ENCODE results near the gene SLC49A3. TPM values are rescaled to one million over a fixed set of nuclear protein-coding genes. Genes with fewer than 3 reads are reported as not detected.

SLC49A3 gene
- total RNA-seq, 2 experiments from 2014 or later: 0.22 to 0.91 TPM

- Mint-ChIP-seq H3K4me1 (ENCODE audit: low read depth) (no peaks in the 10 kb centered on the region), H3K36me3 (ENCODE audit: low read depth) (no peaks in the 10 kb centered on the region), H3K27me3 (peaks cover 18% of the 10 kb centered on the region), H3K27ac (no peak overlapping the region), H3K4me3 (no peak overlapping the region), H3K9me3 (no peaks in the 10 kb centered on the region)
- intact Hi-C loops (cut with DNase I, micrococcal nuclease): no loop called here
- peaks cover 9% of the 10 kb centered on the region for H3K4me1 ChIP-seq (ENCODE audit: insufficient read depth, low read length)
- ATAC-seq (ENCODE audit: poor library complexity) (no peak), DNase-seq (no peak)
- no peak overlapping the region for H3K27ac ChIP-seq (ENCODE audit: low read depth in 1 of 2, low read length in 2 of 2)
- POLR2A ChIA-PET: no interaction called here
- CTCF ChIA-PET: no interaction called here
- TF ChIP-seq CTCF (IDR thresholded peaks at IDR 0.05): no peak
- H3K9me3 ChIP-seq (ENCODE audit: control insufficient read depth in 1 of 2, insufficient read depth in 1 of 2, low read length in 2 of 2): peaks cover 0 to 2% of the 10 kb centered on the region in 2 experiments
- H3K36me3 ChIP-seq (ENCODE audit: insufficient read depth, low read length): no peaks in the 10 kb centered on the region
- H3K4me3 ChIP-seq (ENCODE audit: low read length): no peak overlapping the region
- peaks cover 5 to 15% of the 10 kb centered on the region in 2 experiments for H3K27me3 ChIP-seq (ENCODE audit: control insufficient read depth in 1 of 2, insufficient read depth in 2 of 2, low read length in 2 of 2)
Observed at GRCh38 chr4:692771-693554, 4.0 kb upstream of the SLC49A3 start.

- Histone ChIP-seq H3K36me3 (ENCODE audit: insufficient read depth, low read length) (no peaks in the 10 kb centered on the region), H3K27me3 (ENCODE audit: control insufficient read depth in 1 of 2, insufficient read depth in 2 of 2, low read length in 2 of 2) (peaks cover 6 to 19% of the 10 kb centered on the region in 2 experiments), H3K9me3 (ENCODE audit: control insufficient read depth in 1 of 2, insufficient read depth in 1 of 2, low read length in 2 of 2) (peaks cover 0 to 11% of the 10 kb centered on the region in 2 experiments), H3K4me1 (ENCODE audit: insufficient read depth, low read length) (peaks cover 12% of the 10 kb centered on the region), H3K27ac (ENCODE audit: low read depth in 1 of 2, low read length in 2 of 2) (no peak overlapping the region), H3K4me3 (ENCODE audit: low read length) (peak overlapping the region; percentile 16)
- H3K9me3 Mint-ChIP-seq: no peaks in the 10 kb centered on the region
- no peak for TF ChIP-seq CTCF (IDR thresholded peaks at IDR 0.05)
- H3K27ac Mint-ChIP-seq: no peak overlapping the region
- no peaks in the 10 kb centered on the region for H3K36me3 Mint-ChIP-seq (ENCODE audit: low read depth)
- no peaks in the 10 kb centered on the region for H3K4me1 Mint-ChIP-seq (ENCODE audit: low read depth)
- ATAC-seq (ENCODE audit: poor library complexity) (no peak), DNase-seq (no peak)
- ChIA-PET CTCF (no interaction called here), POLR2A (no interaction called here)
- H3K4me3 Mint-ChIP-seq: no peak overlapping the region
- intact Hi-C loops (cut with DNase I, micrococcal nuclease): no loop called here
- H3K27me3 Mint-ChIP-seq: peaks cover 34% of the 10 kb centered on the region
Observed at GRCh38 chr4:689723-690122, 772 bp upstream of the SLC49A3 start.

GRCh38 chr4:687971-688853 is 739 bp downstream of the SLC49A3 start:
- no peaks in the 10 kb centered on the region for H3K4me1 Mint-ChIP-seq (ENCODE audit: low read depth)
- intact Hi-C loops (cut with DNase I, micrococcal nuclease): no loop called here
- H3K27me3 ChIP-seq (ENCODE audit: control insufficient read depth in 1 of 2, insufficient read depth in 2 of 2, low read length in 2 of 2): peaks cover 6 to 17% of the 10 kb centered on the region in 2 experiments
- no peaks in the 10 kb centered on the region for H3K36me3 ChIP-seq (ENCODE audit: insufficient read depth, low read length)
- no peak for TF ChIP-seq CTCF (IDR thresholded peaks at IDR 0.05)
- no peak overlapping the region for H3K4me3 Mint-ChIP-seq
- no peak overlapping the region for H3K27ac Mint-ChIP-seq
- peak in 1 of 14 experiments; percentile 20 for DNase-seq
- peaks cover 0 to 11% of the 10 kb centered on the region in 2 experiments for H3K9me3 ChIP-seq (ENCODE audit: control insufficient read depth in 1 of 2, insufficient read depth in 1 of 2, low read length in 2 of 2)
- POLR2A ChIA-PET: no interaction called here
- CTCF ChIA-PET: no interaction called here
- peaks cover 21% of the 10 kb centered on the region for H3K4me1 ChIP-seq (ENCODE audit: insufficient read depth, low read length)
- ATAC-seq (ENCODE audit: poor library complexity): no peak
- H3K9me3 Mint-ChIP-seq: no peaks in the 10 kb centered on the region
- H3K27ac ChIP-seq (ENCODE audit: low read depth in 1 of 2, low read length in 2 of 2): no peak overlapping the region
- no peaks in the 10 kb centered on the region for H3K36me3 Mint-ChIP-seq (ENCODE audit: low read depth)
- H3K27me3 Mint-ChIP-seq: peaks cover 29% of the 10 kb centered on the region
- H3K4me3 ChIP-seq (ENCODE audit: low read length): peak overlapping the region; percentile 32
